C4-2B (cell line): Measurements from ENCODE around the gene NAT10.

Experiments used
- H3K27ac ChIP-seq: fragments of 450-650 bp; 2 replicates; pipeline ENCODE4 v1.5.1; 2017
- ZFX ChIP-seq: fragments of 450-650 bp; IDR thresholded peaks from 2 replicates; pipeline ENCODE4 v1.6.1; 2017
- TF ChIP-seq, protein P1 (sequence below): fragments of 450-650 bp; conservative IDR thresholded peaks from 2 replicates; pipeline ENCODE4 v1.5.1; 2017; ENCODE audit warnings: mild to moderate bottlenecking

Gene NAT10

DNA sequence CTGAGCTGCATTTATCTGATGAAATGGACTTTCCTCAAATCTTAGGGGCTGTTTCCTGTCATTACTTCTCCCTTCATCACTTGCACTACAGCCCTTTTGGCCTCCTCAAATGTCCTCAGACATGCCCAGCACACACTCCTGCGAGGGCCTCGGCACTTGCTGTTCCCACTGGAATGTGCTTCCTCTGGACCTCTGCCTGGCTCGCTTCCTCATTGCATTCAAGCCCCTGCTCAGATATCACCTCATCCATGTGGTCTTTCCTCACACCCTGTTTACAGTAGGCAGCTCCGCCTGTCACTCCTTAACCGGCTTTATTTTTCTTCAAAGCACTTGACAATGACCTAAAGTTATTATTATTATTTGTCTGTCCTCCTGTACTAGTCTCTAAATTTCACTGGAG lies 9.0 kb downstream of the NAT10 start:
- no peak for TF ChIP-seq ZFX
- TF ChIP-seq, protein P1, sequence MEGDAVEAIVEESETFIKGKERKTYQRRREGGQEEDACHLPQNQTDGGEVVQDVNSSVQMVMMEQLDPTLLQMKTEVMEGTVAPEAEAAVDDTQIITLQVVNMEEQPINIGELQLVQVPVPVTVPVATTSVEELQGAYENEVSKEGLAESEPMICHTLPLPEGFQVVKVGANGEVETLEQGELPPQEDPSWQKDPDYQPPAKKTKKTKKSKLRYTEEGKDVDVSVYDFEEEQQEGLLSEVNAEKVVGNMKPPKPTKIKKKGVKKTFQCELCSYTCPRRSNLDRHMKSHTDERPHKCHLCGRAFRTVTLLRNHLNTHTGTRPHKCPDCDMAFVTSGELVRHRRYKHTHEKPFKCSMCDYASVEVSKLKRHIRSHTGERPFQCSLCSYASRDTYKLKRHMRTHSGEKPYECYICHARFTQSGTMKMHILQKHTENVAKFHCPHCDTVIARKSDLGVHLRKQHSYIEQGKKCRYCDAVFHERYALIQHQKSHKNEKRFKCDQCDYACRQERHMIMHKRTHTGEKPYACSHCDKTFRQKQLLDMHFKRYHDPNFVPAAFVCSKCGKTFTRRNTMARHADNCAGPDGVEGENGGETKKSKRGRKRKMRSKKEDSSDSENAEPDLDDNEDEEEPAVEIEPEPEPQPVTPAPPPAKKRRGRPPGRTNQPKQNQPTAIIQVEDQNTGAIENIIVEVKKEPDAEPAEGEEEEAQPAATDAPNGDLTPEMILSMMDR = no peak
- no peak overlapping the region for H3K27ac ChIP-seq

DNA sequence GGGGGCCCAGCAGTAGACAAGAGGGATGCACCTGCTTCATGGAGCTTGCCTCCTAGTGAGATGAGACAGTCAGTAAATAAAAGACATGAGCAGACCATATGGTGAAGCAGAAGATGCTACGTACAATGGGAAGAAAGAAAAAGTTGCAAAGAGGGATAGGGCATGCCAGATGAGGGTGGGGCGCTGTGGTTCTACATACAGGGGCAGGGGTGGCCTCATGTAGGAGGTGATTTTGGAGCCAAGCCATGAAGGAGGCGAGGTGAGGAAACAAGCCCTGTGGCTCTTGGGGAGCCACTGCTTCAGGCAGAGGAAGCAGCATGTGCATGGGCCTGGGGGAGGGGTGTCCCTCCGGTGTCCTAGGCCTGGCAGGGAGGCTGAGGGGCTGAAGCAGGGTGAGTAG lies 15.2 kb downstream of the NAT10 start:
- TF ChIP-seq ZFX = no peak
- TF ChIP-seq, protein P1 = no peak
- H3K27ac ChIP-seq = no peak overlapping the region

DNA sequence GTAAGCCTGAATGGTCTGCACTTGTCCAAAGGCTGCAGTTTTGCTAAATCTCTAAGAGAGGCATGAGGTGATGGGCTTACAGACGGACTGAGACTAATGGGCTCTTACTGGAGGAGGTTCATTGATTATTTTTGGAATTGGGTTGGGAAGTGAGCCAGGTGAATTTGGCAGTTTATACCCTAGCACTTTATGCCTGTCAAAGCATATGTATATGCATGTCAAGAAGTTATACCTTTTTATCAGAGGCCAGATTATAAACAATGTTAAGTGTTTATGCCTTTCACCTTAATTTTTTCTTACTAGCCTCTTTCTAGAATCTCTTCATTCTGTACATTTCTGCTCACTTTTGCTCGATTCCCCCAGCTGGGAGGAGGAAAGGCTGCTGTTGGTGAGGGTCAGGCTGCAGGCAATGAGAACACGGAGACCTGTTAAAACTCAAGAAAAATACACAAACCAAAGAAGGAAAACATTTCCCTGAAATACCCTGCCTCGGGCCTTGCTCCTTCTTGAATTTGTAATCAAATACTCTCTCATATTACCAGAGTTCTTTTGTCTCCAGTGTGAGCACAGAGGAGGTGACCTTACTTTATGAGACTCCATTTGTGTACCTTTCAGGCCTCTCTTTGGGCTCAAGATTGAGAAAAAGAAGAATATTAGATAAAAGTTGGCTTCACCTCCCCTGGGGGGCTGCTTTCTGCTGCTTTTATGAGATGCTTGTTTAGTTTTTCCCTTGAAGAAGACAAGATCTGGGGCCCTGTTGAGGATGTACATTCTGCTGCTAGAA lies 19.6 kb downstream of the NAT10 start:
- TF ChIP-seq, protein P1 = no peak
- TF ChIP-seq ZFX = no peak
- no peak overlapping the region for H3K27ac ChIP-seq

DNA sequence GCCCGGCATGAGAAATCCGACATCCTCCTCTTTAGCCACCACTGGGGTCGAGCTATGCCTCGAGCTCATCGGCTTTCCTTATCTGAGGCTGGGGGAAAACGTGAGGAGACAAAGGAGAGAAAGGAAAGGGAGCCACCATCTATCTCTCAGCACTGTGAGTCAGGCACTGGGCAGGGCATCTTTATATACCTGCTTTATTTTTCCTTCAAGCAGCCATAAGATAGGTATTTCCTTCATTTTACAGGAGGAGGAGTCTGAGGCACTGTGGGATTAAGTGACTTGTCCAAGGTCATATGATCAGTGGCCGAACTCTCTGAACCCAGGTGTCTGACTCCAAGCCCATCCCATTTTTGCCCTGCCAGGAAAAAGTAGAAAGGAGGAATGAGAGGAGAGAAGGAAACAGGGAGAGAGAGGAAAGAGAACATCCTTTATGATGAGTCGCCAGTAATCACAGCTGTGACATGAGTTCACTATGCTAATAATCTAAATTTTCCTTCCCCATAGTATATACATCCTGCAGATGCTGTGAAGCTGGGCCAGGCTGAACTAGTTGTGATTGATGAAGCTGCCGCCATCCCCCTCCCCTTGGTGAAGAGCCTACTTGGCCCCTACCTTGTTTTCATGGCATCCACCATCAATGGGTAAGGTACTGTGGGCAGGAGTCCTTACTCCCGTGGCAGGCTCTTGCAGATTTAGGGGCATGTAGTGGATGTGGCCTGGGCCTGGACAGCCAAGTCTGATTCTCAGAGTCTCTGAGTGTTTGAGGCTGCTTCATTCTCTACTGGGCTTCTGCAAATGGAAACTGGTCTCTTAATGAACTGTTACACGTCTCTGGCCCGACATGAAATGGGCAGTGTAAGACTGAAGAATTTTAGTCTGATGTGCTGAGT lies 21.8 kb downstream of the NAT10 start:
- H3K27ac ChIP-seq = no peak overlapping the region
- TF ChIP-seq ZFX = no peak
- TF ChIP-seq, protein P1 = no peak

DNA sequence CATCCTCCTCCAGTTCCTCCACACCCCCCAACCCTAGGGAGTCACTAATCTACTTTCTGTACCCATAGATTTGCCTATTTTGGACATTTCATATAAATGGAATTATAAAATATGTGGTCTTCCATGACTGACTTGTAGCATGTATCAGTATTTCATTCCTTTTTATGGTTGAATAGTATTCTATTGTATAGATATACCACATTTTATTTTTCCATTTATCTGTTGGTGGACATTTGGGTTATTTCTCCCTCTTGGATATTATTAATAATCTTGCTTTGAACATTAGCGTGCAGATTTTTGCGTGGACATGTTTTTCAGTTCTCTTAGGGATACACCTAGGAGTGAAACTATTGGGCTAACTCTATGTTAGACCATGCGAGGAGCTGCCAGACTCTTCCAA lies 23.4 kb downstream of the NAT10 start:
- TF ChIP-seq ZFX = no peak
- TF ChIP-seq, protein P1 = no peak
- no peak overlapping the region for H3K27ac ChIP-seq

DNA sequence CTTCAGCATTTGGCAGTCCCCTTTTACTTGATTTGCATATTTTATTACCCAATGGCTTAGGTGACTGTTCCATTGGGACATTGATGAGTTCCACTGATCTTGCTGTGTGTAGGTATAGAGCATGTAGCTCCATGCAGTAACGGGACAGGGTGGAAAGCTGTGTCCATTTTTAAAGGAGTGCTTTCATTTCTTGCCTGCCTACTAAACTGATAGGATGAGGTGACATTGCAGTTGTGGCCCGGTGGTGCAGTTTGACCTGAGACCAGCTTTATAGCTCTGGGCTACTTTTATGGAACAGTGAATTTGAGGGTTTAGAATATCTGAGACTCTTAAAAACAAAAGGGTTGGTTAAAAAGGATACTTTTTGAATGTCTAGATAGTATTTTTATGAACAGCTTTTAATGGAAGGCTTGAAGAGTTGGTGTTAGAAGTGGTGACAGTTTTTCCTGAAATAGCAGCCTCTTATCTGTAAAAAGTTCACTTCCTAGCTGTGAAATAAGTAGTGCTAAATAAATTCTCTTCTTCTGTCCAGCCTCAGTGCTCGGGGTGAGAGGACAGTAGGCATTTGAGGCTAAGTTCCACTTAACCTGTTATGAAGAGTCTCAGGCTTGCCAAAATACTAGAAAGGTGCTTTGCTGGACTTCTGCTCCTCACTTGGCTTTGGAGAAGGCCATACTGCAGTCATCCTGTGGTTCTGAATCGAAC lies 27.0 kb downstream of the NAT10 start:
- no peak for TF ChIP-seq ZFX
- TF ChIP-seq, protein P1 = no peak
- no peak overlapping the region for H3K27ac ChIP-seq

DNA sequence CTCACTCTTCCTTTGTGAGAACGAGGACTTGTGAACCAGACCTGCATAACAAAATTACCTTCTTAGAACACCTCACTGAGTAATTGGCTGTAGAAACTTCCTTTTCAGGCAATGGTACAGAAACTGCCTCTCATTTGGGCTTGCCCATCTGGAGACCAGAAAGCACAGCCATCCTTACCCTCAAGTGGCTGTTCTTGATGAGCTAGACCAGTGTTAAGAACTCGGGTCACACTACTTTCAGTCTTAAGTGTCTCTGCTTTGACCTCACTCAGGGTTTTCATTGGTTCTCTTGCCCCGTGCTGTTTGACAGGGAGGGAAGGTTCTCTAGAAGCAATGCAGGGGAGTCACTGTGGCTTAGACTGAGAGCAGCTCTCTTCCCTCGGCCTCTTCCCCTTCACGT lies 29.3 kb downstream of the NAT10 start:
- TF ChIP-seq, protein P1 = no peak
- no peak for TF ChIP-seq ZFX

More for the DNA sequence above, 29.3 kb downstream of the NAT10 start:
- no peak overlapping the region for H3K27ac ChIP-seq
